ENCODE measurements around the gene HOXB3. TPM values are rescaled to one million over a fixed set of nuclear protein-coding genes. Genes with fewer than 3 reads are reported as not detected.

Gene HOXB3
- total and polyA plus RNA-seq, 10 donors: 3.6 to 23.1 (median 8.8) TPM

- Histone ChIP-seq H3K9me3 (no peaks in the 10 kb centered on the region), H3K27ac (peak overlapping the region in 7 of 8 donors; percentile 55 to 94 (median 88)), H3K27me3 (replicated peaks in 1 of 7) (peaks cover 0 to 67% (median 33%) of the 10 kb centered on the region in 7 donors), H3K4me1 (peaks cover 2 to 79% (median 39%) of the 10 kb centered on the region in 6 donors), H3K4me3 (peak overlapping the region in 1 of 8 donors; percentile 9), H3K36me3 (peaks cover 0 to 12% (median 0%) of the 10 kb centered on the region in 6 donors)
- 54 to 62% (median 57%) methylated on average over 10 of the region's 10 CpGs for WGBS, 5 donors
- DNase-seq: no peak
- intact Hi-C loops (cut with DNase I; ENCODE audit: low total_unique reads): no loop called here
- no peak for TF ChIP-seq POLR2A (IDR thresholded peaks at IDR 0.05)
- no peak for TF ChIP-seq POLR2AphosphoS5 (IDR thresholded peaks at IDR 0.05)
- TF ChIP-seq CTCF (IDR thresholded peaks at IDR 0.05 in 8 of 11, conservative IDR thresholded peaks at IDR 0.05 in 3 of 11): no peak
These were observed 43.7 kb downstream of the HOXB3 start for GRCh38 chr17:48546137-48546923.

GRCh38 chr17:48545539-48545938 is 44.5 kb downstream of the HOXB3 start:
- H3K4me3 ChIP-seq: no peak overlapping the region
- peaks cover 0 to 74% (median 37%) of the 10 kb centered on the region in 7 donors for H3K27me3 ChIP-seq (replicated peaks in 1 of 7)
- DNase-seq: no peak
- WGBS, 5 donors: 85 to 100% (median 91%) methylated on average over 1 of the region's 1 CpG
- intact Hi-C loops (cut with DNase I; ENCODE audit: low total_unique reads): no loop called here
- H3K36me3 ChIP-seq: peaks cover 0 to 9% (median 0%) of the 10 kb centered on the region in 6 donors
- TF ChIP-seq CTCF (IDR thresholded peaks at IDR 0.05 in 8 of 11, conservative IDR thresholded peaks at IDR 0.05 in 3 of 11): no peak
- H3K27ac ChIP-seq: peak overlapping the region; percentile 27 to 94 (median 88)
- peaks cover 2 to 87% (median 44%) of the 10 kb centered on the region in 6 donors for H3K4me1 ChIP-seq
- H3K9me3 ChIP-seq: no peaks in the 10 kb centered on the region

- H3K9me3 ChIP-seq: no peaks in the 10 kb centered on the region
- H3K4me1 ChIP-seq: peaks cover 2 to 92% (median 47%) of the 10 kb centered on the region in 6 donors
- peaks cover 0 to 4% (median 0%) of the 10 kb centered on the region in 6 donors for H3K36me3 ChIP-seq
- TF ChIP-seq POLR2A (IDR thresholded peaks at IDR 0.05): no peak
- no peak for TF ChIP-seq CTCF (IDR thresholded peaks at IDR 0.05 in 8 of 11, conservative IDR thresholded peaks at IDR 0.05 in 3 of 11)
- DNase-seq: no peak
- peak within 1 kb of the TSS; percentile 48 to 79 (median 67) for H3K4me3 ChIP-seq
- H3K27me3 ChIP-seq (replicated peaks in 1 of 7): peaks cover 0 to 80% (median 37%) of the 10 kb centered on the region in 7 donors
- WGBS, 5 donors: 30 to 53% (median 39%) methylated on average over 12 of the region's 12 CpGs
- H3K27ac ChIP-seq: peak within 1 kb of the TSS; percentile 85 to 94 (median 88)
- intact Hi-C loops (cut with DNase I; ENCODE audit: low total_unique reads): no loop called here
These were observed 45.0 kb downstream of the HOXB3 start, which contains the start of gene HOXB2 for GRCh38 chr17:48545022-48545375. Gene HOXB2 (minus strand): TSS chr17:48545109. CDS start chr17:48544911, 198 bp downstream.

- 3 to 7% (median 4%) methylated on average over 37 to 38 of the region's 38 CpGs for WGBS, 5 donors
- intact Hi-C loops (cut with DNase I; ENCODE audit: low total_unique reads): no loop called here
- Histone ChIP-seq H3K9me3 (no peaks in the 10 kb centered on the region), H3K36me3 (no peaks in the 10 kb centered on the region), H3K4me3 (peak overlapping the region; percentile 48 to 79 (median 67)), H3K4me1 (peaks cover 2 to 94% (median 48%) of the 10 kb centered on the region in 6 donors), H3K27ac (peak overlapping the region; percentile 85 to 94 (median 88)), H3K27me3 (replicated peaks in 1 of 7) (peaks cover 0 to 84% (median 37%) of the 10 kb centered on the region in 7 donors)
- peak in 2 of 3 donors; percentile 68 to 74 for TF ChIP-seq POLR2AphosphoS5 (IDR thresholded peaks at IDR 0.05)
- TF ChIP-seq POLR2A (IDR thresholded peaks at IDR 0.05): no peak
- no peak for DNase-seq
These were observed 45.6 kb downstream of the HOXB3 start for GRCh38 chr17:48544349-48545021.

Measured in spleen (tissue), 11 donors.